Sigmoid colon (tissue), 4 donors: ENCODE results near the gene BCAS2.

Experiments
- CTCF ChIP-seq, 4 experiments: fragments of 450-650 bp in 3 of 4; fragments of 200-600 bp in 1 of 4; IDR thresholded peaks; one replicate each; pipeline ENCODE4 v1.5.1; 2016 to 2019; ENCODE audit warnings: antibody characterized with exemption in 4 of 4, mild to moderate bottlenecking in 3 of 4, moderate library complexity in 2 of 4
- EP300 ChIP-seq, 4 donors: sonication (generic); formaldehyde crosslinking; IDR thresholded peaks; one replicate each; pipeline ENCODE4 v1.6.1; 2017; ENCODE audit warnings: antibody characterized with exemption in 4 of 4
- POLR2A ChIP-seq, 2 donors: fragments of 450-650 bp; IDR thresholded peaks; one replicate each; pipeline ENCODE4 v1.6.1; 2016; ENCODE audit warnings: antibody characterized with exemption in 2 of 2, mild to moderate bottlenecking in 2 of 2, moderate library complexity in 2 of 2
- POLR2AphosphoS5 ChIP-seq, 4 donors: sonication (generic); formaldehyde crosslinking; IDR thresholded peaks; one replicate each; pipeline ENCODE4 v1.6.1; 2017; ENCODE audit warnings: antibody characterized with exemption in 4 of 4

GRCh38 chr1:114609026-114609425 is 27.6 kb upstream of the BCAS2 start:
- TF ChIP-seq POLR2A (IDR thresholded peaks at IDR 0.05) (no peak), CTCF (IDR thresholded peaks at IDR 0.05) (no peak), EP300 (IDR thresholded peaks at IDR 0.05) (no peak), POLR2AphosphoS5 (IDR thresholded peaks at IDR 0.05) (no peak)
